ENCODE results near the gene ABHD8.

Gene ABHD8

DNA sequence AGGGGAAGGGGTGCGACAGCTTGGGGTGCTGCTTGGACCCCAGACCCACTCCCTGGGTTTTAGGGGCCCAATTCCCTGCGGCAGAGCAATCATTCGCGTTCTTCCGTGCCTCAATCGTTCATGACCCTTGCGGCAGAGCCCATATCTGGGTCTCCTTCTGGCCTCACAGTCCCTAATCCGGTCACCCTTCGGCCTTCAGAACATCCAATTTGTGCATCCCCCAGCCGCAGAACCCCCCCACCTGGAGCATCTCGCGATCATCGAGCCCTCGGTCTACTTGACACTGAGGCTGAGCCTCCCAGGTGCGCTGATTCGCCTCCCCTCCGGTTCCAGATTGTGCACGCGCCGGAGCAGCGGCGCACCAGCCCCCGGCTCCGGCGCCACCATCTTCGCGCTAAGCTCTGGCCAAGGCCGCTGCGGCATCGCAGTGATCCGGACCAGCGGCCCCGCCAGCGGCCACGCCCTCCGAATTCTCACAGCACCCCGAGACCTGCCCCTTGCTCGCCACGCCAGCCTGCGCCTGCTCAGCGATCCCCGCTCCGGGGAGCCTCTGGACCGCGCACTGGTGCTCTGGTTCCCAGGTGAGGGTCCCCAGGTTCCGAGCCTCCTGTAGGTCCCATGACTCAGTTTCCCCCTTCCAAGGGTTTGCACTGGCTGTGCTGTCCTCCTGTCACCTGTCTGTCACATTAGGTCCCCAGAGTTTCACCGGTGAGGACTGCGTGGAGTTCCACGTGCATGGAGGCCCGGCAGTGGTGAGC, 34.6 kb upstream of the ABHD8 start:
- TF ChIP-seq, protein P1, sequence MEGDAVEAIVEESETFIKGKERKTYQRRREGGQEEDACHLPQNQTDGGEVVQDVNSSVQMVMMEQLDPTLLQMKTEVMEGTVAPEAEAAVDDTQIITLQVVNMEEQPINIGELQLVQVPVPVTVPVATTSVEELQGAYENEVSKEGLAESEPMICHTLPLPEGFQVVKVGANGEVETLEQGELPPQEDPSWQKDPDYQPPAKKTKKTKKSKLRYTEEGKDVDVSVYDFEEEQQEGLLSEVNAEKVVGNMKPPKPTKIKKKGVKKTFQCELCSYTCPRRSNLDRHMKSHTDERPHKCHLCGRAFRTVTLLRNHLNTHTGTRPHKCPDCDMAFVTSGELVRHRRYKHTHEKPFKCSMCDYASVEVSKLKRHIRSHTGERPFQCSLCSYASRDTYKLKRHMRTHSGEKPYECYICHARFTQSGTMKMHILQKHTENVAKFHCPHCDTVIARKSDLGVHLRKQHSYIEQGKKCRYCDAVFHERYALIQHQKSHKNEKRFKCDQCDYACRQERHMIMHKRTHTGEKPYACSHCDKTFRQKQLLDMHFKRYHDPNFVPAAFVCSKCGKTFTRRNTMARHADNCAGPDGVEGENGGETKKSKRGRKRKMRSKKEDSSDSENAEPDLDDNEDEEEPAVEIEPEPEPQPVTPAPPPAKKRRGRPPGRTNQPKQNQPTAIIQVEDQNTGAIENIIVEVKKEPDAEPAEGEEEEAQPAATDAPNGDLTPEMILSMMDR (conservative IDR thresholded peaks at IDR 0.05) = no peak
- TF ChIP-seq ZFX (IDR thresholded peaks at IDR 0.05) = peak; percentile 40; the same call in 1 of the 2 replicates
- peak overlapping the region; percentile 85 for H3K27ac ChIP-seq

DNA sequence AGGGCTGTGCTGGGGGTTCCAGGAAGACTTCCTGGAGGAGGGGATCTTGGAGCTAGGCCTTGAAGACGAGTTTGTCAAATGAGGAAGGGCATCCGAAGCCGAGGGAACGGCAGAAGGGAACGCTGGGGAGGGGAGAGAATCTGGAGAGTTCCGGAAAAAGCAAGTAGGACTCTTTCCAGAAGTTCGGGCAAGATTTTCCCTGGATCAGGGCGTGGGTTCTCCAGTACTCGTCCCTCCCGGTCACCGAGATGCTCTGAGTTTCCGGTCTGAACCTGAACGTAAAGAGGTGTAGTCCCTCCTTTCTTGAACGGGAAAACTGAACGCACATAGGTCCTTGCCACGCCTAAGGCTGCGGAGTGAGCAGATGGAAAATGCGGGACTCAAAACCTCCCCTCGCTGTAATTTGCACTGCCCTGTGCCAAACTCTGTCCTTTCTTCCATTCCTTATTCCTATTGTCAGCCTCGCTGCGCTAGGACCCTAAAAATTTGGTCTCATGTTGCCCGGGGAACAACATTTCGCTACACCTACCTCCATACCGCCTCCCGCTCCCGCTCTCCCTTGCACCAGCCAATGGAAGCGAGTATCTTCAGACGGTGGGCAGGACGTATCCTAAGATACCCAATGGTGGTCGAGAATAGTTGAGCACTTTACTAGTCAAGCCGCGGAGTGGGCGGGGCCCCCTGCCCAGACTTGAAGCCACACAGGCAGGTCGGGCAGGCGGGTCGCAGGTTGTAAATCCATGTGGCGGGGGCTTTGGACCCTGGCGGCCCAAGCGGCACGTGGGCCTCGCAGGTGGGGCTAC, 33.8 kb upstream of the ABHD8 start, which contains the start of gene GTPBP3:
GTPBP3 (plus strand) TSS at position 682 of the 803 bp plus-strand sequence; CDS start at position 741, 59 bp downstream.
- TF ChIP-seq, protein P1 (conservative IDR thresholded peaks at IDR 0.05) = no peak
- TF ChIP-seq ZFX (IDR thresholded peaks at IDR 0.05) = 0 out of 2 replicates have a peak, but pooled peaks have one; percentile 39
- H3K27ac ChIP-seq = peak within 1 kb of the TSS; percentile 85

DNA sequence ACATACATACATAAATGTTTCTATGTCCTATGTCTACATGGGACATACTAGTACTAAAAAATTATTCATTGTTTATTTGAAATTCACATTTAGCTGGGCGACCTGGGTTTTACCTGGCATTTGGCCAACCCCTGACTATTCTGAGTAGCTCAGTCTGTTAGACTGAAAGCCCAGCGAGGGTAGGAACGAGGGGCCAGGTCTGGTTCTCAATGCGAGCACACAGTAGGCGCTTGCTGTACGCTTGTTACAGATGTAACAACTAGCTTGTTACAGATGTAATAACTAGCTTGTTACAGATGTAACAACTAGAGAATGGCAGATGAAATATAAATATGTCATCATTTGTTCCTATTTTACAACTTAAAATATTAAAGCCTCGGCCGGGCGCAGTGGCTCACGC, 32.4 kb upstream of the ABHD8 start:
- peak overlapping the region; percentile 85 for H3K27ac ChIP-seq
- TF ChIP-seq, protein P1 (conservative IDR thresholded peaks at IDR 0.05) = no peak
- TF ChIP-seq ZFX (IDR thresholded peaks at IDR 0.05) = no peak

DNA sequence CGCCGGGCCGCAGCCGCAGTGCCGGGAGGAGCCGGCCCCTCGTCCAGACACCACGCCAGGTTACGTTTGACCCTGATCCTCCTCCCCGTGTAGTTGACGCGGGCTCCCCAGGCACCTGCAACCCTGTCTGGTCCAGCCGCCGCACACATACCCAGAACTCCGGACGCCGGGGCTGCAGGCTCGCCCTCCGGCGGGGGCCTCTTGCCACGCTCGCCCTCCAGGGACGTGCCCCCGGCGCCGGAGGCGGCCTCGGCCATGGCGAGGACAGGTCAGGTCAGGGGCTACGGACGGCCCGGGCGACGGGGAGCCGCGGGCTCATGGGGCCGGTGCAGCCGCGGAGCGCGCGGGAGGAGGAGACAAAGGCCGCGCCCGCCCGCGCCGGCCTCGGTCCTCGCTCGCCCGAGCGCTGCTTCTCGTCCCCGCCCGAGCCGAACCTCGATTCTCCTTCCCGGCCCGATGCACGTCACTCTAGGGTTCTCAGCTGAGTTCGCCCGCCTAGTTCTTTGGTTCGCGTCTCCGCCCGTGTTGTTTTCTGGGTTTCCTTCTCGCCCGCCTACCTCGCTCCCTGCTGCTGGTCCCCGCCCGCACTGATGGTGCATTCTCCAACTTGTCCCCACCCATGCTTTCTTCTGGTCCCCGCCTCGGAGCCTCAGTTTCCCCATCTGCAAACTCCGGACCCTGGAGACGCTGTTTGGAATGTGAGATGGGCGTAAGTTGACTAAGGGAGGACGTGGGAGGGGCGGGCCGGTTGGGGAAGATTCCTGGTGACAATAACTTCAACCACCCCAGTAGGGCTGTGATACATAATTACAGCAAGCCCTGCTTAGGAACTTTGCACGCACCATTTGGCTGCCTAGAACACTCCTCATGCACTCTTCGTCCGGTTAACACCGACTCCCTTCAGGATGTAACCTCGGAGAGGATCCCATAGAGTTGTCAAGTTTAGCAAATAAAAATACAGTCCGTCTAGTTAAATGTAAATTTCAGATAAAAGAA, 31.5 kb upstream of the ABHD8 start, which contains the start of gene ANO8:
ANO8 (minus strand) TSS at position 442 of the 996 bp plus-strand sequence; CDS start at position 257, 185 bp downstream.
- peak within 1 kb of the TSS; percentile 75 for H3K27ac ChIP-seq
- TF ChIP-seq ZFX (IDR thresholded peaks at IDR 0.05) = peak; percentile 85; the same call in 1 of the 2 replicates
- TF ChIP-seq, protein P1 (conservative IDR thresholded peaks at IDR 0.05) = no peak

DNA sequence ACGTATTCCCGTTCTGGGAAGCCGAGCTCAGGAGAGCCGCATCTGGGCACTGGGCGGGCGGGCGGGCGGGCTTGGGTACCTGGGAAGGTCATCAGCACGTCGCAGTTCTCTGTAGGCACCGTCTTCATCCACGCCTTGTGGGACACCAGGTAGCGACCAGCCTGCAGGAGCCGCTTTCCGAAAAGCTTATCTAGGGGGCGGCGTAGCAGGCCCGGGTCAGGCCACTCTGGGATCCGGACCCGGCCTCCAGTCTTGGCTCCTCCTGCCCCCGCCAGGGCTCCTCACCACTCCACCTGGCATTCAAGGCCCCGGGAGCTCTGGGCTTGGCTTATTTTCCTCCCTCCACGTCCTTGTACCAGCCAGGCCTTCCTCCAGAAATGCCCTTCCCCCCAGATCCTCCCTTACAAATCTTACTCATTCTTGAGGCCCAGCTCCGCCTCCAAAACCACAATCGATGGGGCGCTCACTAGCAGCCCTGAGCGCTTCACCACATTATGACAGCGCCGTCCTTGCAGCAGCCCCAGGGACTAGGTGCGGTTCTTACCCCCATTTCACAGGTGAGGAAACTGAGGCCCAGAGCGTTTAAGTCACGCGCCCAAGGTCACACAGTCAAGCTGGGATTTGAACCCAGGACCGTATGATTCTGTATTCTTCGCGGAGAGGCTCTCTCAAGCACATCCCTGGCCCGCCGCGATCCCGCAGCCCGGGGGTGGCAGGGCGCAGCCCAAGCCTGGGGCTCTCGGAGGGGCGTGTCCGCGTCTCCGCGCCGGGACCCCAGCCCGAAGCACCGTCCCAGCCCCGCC, 30.6 kb upstream of the ABHD8 start:
- H3K27ac ChIP-seq = peak overlapping the region; percentile 75

More for the DNA sequence above, 30.6 kb upstream of the ABHD8 start:
- TF ChIP-seq ZFX (IDR thresholded peaks at IDR 0.05) = no peak
- TF ChIP-seq, protein P1 (conservative IDR thresholded peaks at IDR 0.05) = no peak

Data from C4-2B (cell line).